HG02759 (cell line): Measurements from ENCODE around the gene PRKAR1B.
A peak's percentile ranks its signal among the peaks of the same experiment; 100 is the strongest.

Source experiments
- ATAC-seq: cut with Tn5 transposase; IDR thresholded peaks from one replicate; pipeline ENCODE4 v1.9.1; 2021; ENCODE audit warnings: mild to moderate bottlenecking, moderate library complexity; ENCODE audit not compliant: unreplicated experiment

The PRKAR1B gene

GRCh38 chr7:741850-742249 is 14.8 kb upstream of the PRKAR1B start:
- no peak for ATAC-seq

DNA sequence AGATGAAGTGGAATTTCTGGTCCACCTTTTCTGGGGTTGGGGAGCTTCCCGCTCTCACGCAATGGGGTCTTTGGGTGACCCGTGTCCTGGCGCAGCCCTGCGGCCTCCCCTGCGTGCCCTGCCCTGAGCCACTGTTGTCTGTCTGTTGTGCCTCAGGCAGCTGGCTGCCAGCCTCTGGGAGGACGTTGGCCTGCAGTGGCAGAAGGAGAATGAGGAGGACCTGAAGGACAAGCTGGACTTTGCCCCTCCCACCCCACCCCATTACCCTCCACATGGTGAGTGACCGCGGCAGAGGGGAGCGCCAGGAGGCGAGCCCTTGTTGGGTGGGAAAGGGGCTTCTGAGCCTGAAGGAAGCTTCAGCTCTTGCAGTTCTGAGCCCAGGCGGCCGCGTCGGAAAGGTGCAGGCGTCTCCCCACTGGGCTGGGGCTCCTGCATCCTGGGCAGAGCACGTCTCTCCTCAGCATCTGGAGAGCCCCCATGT is 14.2 kb upstream of the PRKAR1B start:
- ATAC-seq, result no peak

DNA sequence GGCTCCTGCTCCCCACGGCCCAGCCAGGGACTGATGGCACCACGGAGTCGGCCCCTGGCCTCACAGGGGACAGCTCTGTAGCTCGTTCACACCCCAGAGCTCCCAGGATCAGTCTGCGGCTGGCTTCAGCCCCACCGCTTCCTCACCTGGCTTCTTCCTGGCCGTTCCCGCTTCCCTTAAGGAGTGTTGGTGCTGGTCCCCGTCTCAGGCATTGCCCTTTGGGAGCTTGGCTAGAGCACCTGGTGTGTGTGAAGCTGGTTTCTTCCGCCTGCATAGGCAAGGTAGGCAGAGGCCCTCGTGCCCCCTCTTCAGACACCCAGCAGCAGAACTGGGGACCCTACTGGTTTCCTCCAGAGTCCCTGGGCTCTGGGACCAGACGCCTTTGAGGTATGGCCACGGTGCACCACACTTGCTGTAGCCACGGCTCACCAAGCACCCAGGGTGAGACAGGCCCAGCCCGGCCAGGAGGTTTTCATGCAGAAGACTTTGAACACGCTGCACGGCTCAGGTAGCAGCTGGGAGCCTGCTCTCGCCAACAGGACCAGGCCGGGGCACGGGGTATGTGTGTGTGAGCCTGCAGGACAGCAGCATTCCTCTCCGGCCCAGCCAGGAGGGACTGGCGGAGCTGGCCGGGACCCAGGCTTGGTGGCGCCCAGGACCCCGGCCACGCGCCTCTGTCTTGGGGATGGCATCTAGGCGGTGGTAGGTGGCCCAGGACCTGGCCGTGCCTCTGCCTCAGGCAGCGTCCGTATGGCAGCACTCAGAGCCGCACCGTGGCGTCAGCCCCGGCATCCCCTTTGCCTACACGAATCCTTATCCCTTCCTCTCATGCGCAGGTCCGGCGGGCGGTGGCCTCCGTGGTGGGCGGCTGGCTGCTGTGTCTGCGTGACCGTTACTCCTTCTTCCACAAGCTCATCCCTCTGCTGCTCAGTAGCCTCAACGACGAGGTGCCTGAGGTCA is 13.2 kb upstream of the PRKAR1B start:
- ATAC-seq, result no peak

GRCh38 chr7:739455-739982 is 12.4 kb upstream of the PRKAR1B start:
- ATAC-seq, result no peak

GRCh38 chr7:738723-739454 is 11.8 kb upstream of the PRKAR1B start:
- ATAC-seq, result no peak

DNA sequence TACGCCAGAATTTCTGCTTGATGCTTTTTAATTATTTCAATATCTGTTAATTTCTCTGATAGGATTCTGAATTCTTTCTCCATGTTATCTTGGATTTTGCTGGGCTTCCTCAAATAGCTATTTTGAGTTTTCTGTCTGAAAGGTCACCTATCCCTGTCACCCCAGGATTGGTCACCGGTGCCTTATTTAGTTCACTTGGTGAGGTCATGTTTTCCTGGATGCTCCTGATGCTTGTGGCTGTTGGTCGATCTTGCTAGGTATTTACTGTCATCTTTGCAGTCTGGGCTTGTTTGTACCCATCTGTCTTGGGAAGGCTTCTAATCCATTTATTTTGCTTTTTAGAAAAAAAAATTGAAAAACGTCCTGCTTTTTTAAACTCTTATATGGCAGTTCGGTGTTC is 11.2 kb upstream of the PRKAR1B start:
- ATAC-seq, result no peak

GRCh38 chr7:734808-735207 is 7.7 kb upstream of the PRKAR1B start:
- no peak for ATAC-seq

- ATAC-seq, result no peak
These were observed 7.1 kb upstream of the PRKAR1B start for GRCh38 chr7:734214-734613.

GRCh38 chr7:732556-732955 is 5.5 kb upstream of the PRKAR1B start:
- ATAC-seq, result no peak

GRCh38 chr7:732094-732541 is 5.0 kb upstream of the PRKAR1B start:
- ATAC-seq, result no peak

- ATAC-seq, result no peak
These were observed 4.5 kb upstream of the PRKAR1B start for GRCh38 chr7:731440-732085.

GRCh38 chr7:730501-731439 is 3.7 kb upstream of the PRKAR1B start:
- no peak for ATAC-seq

DNA sequence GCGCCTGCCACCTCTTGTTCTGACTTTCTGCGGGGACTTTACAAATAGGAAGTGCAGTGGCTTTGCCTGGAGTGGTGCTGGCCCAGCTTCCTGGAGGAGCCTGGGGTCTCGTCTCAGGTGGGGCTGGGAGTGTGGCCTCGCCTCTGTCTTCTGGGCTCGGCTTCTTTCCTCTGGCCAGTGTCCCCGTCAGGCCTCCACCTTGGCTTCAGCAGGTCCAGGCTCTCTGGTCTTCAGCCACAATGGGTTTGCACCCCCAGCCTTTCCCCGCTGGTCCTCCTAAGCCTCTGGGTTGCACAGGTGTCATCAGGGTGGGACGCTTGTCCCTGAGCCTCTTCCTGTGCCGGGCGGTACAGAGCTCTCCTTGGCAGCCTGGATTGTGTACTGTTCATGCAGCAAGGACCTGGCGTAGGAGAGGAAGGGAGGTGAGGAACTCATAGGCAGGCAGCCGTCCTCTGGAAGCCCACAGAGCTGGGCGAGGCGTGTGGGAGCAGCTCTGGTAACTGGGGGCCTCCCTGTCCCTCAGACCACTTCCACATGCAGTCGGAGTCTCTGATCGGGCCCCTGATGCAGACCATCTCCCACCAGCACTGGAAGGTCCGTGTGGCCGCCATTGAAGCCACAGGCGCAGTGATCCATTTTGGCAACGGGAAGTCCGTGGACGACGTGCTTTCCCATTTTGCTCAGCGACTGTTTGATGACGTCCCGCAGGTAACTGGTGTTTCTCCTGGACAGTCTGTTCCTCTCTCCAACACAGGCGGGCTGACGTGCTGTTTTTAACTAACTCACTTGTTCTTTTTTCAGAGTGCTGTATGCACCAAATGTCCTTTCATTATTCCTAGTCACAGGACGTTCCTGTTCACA is 2.3 kb upstream of the PRKAR1B start:
- ATAC-seq, result no peak

DNA sequence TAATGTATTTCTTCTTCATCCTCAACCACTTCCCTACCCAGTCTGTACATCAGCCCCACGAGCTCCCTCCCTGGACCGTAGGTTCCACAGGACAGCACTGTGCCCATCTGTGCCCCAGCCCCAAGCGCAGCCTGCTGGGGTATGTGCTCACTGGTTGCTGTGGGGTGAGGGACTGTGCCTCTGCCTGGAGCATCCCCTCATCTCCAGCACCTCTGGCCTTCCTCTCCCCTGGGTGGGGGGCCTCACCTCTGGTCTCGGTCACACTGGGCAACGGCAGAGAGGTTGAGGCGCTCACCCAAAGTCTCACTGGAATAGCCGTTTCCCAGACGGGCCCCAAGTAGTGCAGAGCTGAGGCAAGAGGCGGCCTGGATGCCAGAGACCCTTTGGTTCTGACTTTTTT is 1.5 kb upstream of the PRKAR1B start:
- ATAC-seq, result no peak

- no peak for ATAC-seq
These were observed 852 bp upstream of the PRKAR1B start for GRCh38 chr7:727806-728460.

- ATAC-seq, result no peak
These were observed 302 bp downstream of the PRKAR1B start for GRCh38 chr7:726854-727103.

DNA sequence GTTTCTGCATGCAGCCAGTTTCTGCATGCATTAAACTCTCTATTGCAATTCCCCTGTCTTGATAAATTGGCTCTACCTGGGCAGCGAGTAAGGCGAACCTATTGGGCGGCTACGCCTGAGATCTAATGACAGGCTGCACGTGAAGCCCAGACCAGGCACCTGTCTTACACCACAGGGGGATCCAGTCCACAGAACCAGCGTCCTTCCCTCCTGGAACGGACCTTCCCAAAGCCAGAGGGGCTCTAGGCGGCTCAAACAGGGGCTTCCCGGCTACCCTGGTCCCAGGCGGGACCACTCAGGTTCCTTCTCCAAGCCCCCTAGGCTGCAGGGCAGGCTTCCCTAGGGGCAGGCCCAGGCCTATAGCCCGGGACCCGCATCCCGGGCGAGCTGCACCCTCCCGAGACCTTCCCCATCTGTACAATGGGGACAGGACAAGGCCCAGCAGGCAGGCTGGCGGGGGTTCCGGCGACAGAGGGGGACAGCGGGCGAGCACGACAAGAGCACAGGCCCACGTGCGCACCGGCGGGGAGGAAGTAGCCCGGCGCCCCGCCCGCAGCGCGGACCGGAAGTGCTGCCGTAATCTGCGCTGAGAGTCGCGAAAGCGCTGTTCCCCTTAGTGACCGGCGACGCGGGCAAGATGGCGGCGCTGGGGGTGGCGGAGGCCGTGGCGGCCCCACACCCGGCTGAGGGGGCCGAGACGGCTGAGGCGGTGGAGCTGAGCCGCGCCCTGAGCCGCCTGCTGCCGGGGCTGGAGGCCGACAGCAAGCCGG is 812 bp downstream of the PRKAR1B start, which contains the start of gene DNAAF5:
Gene DNAAF5, plus strand, starts transcription at position 616 of the 770 bp plus-strand sequence. Its CDS starts 22 bp downstream, at position 638.
- ATAC-seq, result peak; percentile 88
